Measurements from ENCODE around the gene KRT72. TPM values are rescaled to one million over a fixed set of nuclear protein-coding genes. Genes with fewer than 3 reads are reported as not detected.

The KRT72 gene
- total and polyA plus RNA-seq, 4 donors, result 0.14 to 0.17 (median 0.14) TPM; not detected in 1

DNA sequence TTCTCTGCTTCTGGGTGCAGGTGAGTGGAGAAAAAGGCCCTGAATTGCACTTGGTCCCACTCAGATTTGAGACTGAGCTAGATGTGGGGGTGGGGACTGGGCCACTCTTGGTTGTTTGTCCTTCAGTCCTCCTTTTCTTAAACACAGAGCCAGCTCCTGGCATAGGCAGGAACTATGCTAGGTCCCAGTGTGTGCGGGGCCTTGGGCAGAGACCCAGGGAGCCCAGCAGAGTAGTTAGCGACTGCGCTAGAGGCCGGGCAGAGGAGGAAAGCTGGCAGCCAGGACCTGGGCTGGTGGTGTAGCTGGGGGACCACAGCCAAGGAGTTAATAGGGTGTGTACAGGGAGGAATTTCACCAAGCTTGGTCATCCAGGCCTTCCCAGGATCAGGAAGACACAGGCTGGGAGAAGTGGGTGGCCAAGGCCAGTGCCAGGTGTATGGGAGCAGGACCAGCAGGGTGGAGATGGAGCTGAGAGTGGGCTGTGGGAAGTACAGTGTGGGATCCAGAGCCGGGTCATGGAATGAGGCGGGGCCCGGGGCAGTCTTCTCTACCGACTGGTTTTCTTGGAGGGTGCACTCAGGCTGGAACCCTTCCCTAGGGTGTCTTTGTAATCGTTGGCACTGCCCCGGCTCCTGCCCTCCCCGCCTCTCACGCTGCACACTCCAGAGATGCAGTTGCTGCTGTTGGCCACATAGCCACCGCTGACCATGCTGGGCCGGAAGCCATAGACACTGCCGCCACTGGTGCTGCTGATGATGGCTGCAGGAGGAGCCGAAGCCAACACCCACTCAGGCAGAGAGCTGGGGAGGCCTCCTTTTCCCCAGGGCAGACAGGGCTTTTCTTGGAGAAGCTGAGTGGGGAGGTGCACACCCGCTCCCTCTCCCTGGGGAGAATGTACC, 57.0 kb downstream of the KRT72 start:
- DNase-seq (peak in 1 of 3 donors; percentile 13), ATAC-seq (ENCODE audit: insufficient read depth, low FRiP score) (no peak)
- WGBS, 2 donors, result 77 to 86% methylated on average over 16 to 17 of the region's 17 CpGs
- Histone ChIP-seq H3K36me3 (ENCODE audit: control insufficient read depth in 4 of 4, insufficient read depth in 4 of 4, low read length in 4 of 4) (no peaks in the 10 kb centered on the region), H3K9me3 (ENCODE audit: control insufficient read depth in 4 of 4, insufficient read depth in 3 of 4, low read length in 3 of 4) (peaks cover 0 to 4% (median 0%) of the 10 kb centered on the region in 4 donors), H3K9ac (ENCODE audit: insufficient read depth in 1 of 2, low read length in 2 of 2) (no peak overlapping the region), H3K27me3 (ENCODE audit: control insufficient read depth in 3 of 3, insufficient read depth in 3 of 3, low read length in 2 of 3) (no peaks in the 10 kb centered on the region), H3K4me1 (ENCODE audit: control insufficient read depth in 5 of 5, insufficient read depth in 5 of 5, low read length in 5 of 5) (peaks cover 0 to 17% (median 3%) of the 10 kb centered on the region in 5 donors), H3K27ac (ENCODE audit: low read depth in 1 of 2, low read length in 1 of 2) (no peak overlapping the region), H3K4me3 (no peak overlapping the region)
- TF ChIP-seq CTCF (IDR thresholded peaks at IDR 0.05; ENCODE audit: control extremely low read depth, extremely low read depth), result no peak

DNA sequence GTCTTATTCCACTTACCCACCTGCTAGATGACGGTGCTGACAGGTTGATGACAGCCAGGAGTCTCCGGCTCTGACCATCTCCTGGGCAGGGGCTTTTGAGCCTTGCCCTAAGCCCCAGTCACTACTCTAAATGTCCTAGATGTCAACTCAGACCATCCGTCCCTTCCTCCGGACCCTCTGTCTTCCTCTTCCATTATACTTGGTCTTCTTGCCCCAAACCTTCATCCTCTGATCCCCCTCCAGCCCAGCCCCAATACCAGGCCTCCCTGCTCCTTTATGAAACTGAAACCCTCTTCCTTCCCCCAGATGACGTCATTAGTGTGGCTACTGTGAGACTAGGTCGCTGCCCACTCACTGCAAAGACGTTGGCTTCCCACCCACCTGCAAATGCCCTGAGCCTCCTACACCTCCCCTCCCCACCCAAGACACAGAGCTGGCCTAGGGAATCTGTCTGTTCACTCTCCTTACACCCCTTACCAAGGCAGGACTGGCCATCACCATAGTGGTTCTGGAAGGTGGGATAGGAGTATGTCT, 58.4 kb downstream of the KRT72 start:
- DNase-seq (no peak), ATAC-seq (ENCODE audit: insufficient read depth, low FRiP score) (no peak)
- TF ChIP-seq CTCF (IDR thresholded peaks at IDR 0.05; ENCODE audit: control extremely low read depth, extremely low read depth), result no peak
- Histone ChIP-seq H3K27me3 (ENCODE audit: control insufficient read depth in 3 of 3, insufficient read depth in 3 of 3, low read length in 2 of 3) (no peaks in the 10 kb centered on the region), H3K9ac (ENCODE audit: insufficient read depth in 1 of 2, low read length in 2 of 2) (no peak overlapping the region), H3K27ac (ENCODE audit: low read depth in 1 of 2, low read length in 1 of 2) (no peak overlapping the region), H3K4me3 (no peak overlapping the region), H3K4me1 (ENCODE audit: control insufficient read depth in 5 of 5, insufficient read depth in 5 of 5, low read length in 5 of 5) (peaks cover 0 to 28% (median 6%) of the 10 kb centered on the region in 5 donors), H3K36me3 (ENCODE audit: control insufficient read depth in 4 of 4, insufficient read depth in 4 of 4, low read length in 4 of 4) (no peaks in the 10 kb centered on the region), H3K9me3 (ENCODE audit: control insufficient read depth in 4 of 4, insufficient read depth in 3 of 4, low read length in 3 of 4) (peaks cover 0 to 2% (median 0%) of the 10 kb centered on the region in 4 donors)
- 63 to 72% methylated on average over 7 of the region's 7 CpGs for WGBS, 2 donors

DNA sequence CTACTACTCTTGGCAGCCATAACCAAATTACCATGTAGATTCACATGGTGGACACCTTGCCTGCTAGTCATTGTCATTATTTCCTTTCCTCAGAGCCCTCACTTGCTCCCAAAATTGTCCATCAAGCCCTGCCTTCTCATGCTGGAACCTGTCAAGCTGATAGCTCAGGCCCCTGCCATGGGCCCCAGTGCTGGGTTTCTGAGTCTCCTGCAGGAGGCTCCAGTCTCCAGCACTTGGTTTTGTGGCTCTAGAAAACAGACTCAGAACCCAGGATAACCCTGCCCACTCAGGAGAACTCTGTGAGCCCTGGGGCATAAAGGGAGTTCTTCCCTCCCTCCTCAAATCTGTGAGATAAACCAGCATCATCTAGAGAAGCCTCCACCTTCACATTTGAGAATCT, 59.1 kb downstream of the KRT72 start:
- no peak overlapping the region for H3K9ac ChIP-seq (ENCODE audit: insufficient read depth in 1 of 2, low read length in 2 of 2)
- ATAC-seq (ENCODE audit: insufficient read depth, low FRiP score) (no peak), DNase-seq (no peak)
- no peaks in the 10 kb centered on the region for H3K9me3 ChIP-seq (ENCODE audit: control insufficient read depth in 4 of 4, insufficient read depth in 3 of 4, low read length in 3 of 4)
- no peaks in the 10 kb centered on the region for H3K36me3 ChIP-seq (ENCODE audit: control insufficient read depth in 4 of 4, insufficient read depth in 4 of 4, low read length in 4 of 4)
- no peak for TF ChIP-seq CTCF (IDR thresholded peaks at IDR 0.05; ENCODE audit: control extremely low read depth, extremely low read depth)
- peaks cover 0 to 29% (median 6%) of the 10 kb centered on the region in 5 donors for H3K4me1 ChIP-seq (ENCODE audit: control insufficient read depth in 5 of 5, insufficient read depth in 5 of 5, low read length in 5 of 5)
- H3K27ac ChIP-seq (ENCODE audit: low read depth in 1 of 2, low read length in 1 of 2), result no peak overlapping the region
- no peaks in the 10 kb centered on the region for H3K27me3 ChIP-seq (ENCODE audit: control insufficient read depth in 3 of 3, insufficient read depth in 3 of 3, low read length in 2 of 3)
- no peak overlapping the region for H3K4me3 ChIP-seq

Measured in lung (tissue), 12 donors.